ENCODE measurements around the gene CERKL.

CERKL gene

GRCh38 chr2:181499231-181499630 is 157.7 kb downstream of the CERKL start:
- DNase-seq: no peak
